ENCODE results near the gene HTRA1.

Gene HTRA1

DNA sequence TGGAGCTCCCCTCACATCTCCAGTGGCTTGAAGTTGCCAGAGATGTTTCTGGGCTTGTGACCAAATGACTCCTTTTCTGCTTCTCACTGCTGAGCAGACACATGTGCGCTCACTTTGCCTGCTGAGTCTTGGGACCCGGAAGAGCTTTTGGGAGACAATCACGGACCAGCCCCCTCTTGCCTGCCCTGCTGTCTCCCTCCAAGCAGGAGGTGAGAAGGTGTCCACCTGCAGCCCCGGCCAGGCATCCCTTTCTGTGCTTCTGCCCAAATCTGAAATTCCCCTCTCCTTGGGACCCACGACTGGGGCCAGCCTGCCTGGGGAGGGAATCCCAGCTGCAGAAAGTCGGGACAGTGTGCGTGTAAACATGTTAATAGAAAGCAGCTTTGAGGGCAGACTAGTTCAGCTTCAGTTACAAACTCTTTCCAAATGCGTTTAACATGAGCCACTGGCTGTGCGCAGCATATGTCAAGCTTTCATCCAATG is 31.7 kb downstream of the HTRA1 start:
- DNase-seq (ENCODE audit: low read depth): no peak
- no peak overlapping the region for H3K4me3 ChIP-seq (replicated peaks; ENCODE audit: low read depth, low read length)
- TF ChIP-seq, protein P1, sequence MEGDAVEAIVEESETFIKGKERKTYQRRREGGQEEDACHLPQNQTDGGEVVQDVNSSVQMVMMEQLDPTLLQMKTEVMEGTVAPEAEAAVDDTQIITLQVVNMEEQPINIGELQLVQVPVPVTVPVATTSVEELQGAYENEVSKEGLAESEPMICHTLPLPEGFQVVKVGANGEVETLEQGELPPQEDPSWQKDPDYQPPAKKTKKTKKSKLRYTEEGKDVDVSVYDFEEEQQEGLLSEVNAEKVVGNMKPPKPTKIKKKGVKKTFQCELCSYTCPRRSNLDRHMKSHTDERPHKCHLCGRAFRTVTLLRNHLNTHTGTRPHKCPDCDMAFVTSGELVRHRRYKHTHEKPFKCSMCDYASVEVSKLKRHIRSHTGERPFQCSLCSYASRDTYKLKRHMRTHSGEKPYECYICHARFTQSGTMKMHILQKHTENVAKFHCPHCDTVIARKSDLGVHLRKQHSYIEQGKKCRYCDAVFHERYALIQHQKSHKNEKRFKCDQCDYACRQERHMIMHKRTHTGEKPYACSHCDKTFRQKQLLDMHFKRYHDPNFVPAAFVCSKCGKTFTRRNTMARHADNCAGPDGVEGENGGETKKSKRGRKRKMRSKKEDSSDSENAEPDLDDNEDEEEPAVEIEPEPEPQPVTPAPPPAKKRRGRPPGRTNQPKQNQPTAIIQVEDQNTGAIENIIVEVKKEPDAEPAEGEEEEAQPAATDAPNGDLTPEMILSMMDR (IDR thresholded peaks at IDR 0.05; ENCODE audit: low read length, missing control alignments): no peak

DNA sequence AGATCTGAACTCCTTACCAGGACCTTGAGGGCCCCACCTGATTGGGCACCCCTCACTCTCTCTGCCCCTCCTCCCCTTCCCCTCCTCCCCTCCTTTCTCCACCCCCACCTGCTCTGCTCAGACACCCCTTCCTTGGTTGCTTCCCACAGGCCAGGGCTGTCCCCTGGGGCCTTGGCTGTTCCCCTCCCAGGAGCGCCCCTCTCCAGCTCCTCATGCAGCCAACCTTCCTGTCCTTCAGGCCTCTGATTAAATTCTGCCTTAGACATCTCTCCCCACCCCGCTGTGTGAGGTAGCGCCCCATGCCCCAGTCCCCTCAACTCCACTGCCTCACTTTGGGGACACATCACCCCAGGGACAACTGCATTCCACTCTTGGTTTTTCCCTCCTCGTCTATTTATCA is 32.4 kb downstream of the HTRA1 start:
- TF ChIP-seq, protein P1 (IDR thresholded peaks at IDR 0.05; ENCODE audit: low read length, missing control alignments): no peak
- DNase-seq (ENCODE audit: low read depth): no peak
- no peak overlapping the region for H3K4me3 ChIP-seq (replicated peaks; ENCODE audit: low read depth, low read length)

- no peak for DNase-seq (ENCODE audit: low read depth)
- no peak overlapping the region for H3K4me3 ChIP-seq (replicated peaks; ENCODE audit: low read depth, low read length)
- TF ChIP-seq, protein P1 (IDR thresholded peaks at IDR 0.05; ENCODE audit: low read length, missing control alignments): no peak
These were observed 32.9 kb downstream of the HTRA1 start for GRCh38 chr10:122494173-122494820.

DNA sequence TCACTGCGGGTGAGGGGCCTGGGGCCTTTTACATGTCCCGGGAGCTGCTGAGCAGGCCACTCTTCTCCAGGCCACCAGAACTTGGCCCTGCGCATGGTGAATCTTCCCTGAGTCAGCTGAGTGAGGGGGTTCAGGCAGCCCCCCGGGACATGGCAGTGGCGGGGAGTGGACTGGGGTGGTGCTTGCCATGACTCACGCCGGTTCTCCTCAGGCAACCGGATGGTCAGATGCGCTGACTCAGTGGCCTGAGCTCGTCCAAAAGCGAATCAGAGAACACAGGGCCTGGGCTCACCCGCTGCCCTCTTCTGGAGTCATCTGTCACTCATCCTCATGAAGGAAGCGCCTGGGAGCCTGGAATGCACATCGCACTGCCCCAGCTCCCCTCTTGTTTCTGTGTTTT is 33.5 kb downstream of the HTRA1 start:
- TF ChIP-seq, protein P1 (IDR thresholded peaks at IDR 0.05; ENCODE audit: low read length, missing control alignments): no peak
- DNase-seq (ENCODE audit: low read depth): peak; percentile 67
- H3K4me3 ChIP-seq (replicated peaks; ENCODE audit: low read depth, low read length): no peak overlapping the region

GRCh38 chr10:122495406-122496340 is 34.3 kb downstream of the HTRA1 start:
- H3K4me3 ChIP-seq (replicated peaks; ENCODE audit: low read depth, low read length): no peak overlapping the region
- peak; percentile 73 for DNase-seq (ENCODE audit: low read depth)
- TF ChIP-seq, protein P1 (IDR thresholded peaks at IDR 0.05; ENCODE audit: low read length, missing control alignments): no peak

DNA sequence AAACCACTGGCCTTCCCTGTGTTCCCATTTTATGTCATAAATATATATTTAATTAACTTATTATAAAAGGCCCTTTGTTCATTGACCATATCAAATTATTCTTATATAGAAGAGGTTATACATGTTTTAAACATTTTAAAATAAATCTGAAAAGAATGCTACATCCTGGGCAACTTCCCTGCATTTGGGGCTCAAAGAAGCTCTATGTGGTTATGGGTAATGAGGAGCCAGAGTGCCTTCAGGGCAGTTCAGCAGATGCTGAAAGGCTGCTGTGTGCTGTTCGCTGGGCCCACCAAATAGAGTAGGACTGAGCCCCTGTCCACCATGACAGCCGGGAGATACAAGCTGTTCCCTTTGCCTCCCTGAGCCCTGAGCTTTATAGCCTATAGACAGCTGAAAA is 35.9 kb downstream of the HTRA1 start:
- TF ChIP-seq, protein P1 (IDR thresholded peaks at IDR 0.05; ENCODE audit: low read length, missing control alignments): no peak
- no peak for DNase-seq (ENCODE audit: low read depth)
- no peak overlapping the region for H3K4me3 ChIP-seq (replicated peaks; ENCODE audit: low read depth, low read length)
